GM18873 (cell line): ENCODE data around the gene SSX2IP.
"Not testable (repeated sequence)": the region's sequence is repeated elsewhere in the genome, so short reads cannot be mapped to it uniquely, and the experiment has no call there.

Source experiments
- ATAC-seq: cut with Tn5 transposase; IDR thresholded peaks from one replicate; pipeline ENCODE4 v1.9.1; 2021; ENCODE audit warnings: mild to moderate bottlenecking, moderate library complexity, moderate number of reproducible peaks; ENCODE audit not compliant: unreplicated experiment, low FRiP score

SSX2IP gene

DNA sequence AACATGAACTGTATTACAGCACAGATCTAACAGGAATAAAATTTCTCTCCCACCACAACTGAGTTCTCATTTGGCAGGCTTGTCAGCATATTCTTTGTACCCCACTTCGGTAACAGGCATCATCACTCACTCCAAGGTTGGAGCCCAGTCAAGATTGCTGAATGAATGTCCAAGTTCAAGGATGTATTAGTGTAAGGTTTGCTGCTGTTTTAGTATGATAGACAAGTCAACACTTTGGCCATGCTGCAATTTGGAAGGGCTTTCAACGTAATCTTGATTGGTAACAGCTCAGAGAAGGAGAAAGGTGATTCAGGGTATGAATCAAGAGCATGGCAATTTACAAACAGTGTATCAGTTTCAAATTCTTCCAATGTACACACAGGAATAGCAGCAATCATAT is 6.8 kb downstream of the SSX2IP start:
- no peak for ATAC-seq

DNA sequence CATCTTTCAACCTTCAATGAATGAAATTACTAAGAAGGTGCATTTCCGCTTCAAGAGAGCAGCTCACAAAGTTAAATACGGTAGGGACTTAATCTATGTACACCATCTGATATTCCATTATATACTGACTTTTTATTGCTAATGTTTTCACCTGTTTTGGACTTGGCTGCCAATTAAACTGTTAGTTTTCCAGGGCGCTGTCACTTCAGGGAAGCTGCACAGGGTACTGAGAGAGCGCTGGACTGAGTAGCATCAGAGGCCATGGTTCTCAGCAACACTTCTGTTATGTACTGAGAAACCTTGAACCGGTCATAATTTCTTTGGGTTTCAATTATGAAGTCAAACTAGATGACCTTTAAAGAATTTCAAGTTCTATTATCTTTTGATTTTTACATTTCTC is 8.2 kb downstream of the SSX2IP start:
- no peak for ATAC-seq

DNA sequence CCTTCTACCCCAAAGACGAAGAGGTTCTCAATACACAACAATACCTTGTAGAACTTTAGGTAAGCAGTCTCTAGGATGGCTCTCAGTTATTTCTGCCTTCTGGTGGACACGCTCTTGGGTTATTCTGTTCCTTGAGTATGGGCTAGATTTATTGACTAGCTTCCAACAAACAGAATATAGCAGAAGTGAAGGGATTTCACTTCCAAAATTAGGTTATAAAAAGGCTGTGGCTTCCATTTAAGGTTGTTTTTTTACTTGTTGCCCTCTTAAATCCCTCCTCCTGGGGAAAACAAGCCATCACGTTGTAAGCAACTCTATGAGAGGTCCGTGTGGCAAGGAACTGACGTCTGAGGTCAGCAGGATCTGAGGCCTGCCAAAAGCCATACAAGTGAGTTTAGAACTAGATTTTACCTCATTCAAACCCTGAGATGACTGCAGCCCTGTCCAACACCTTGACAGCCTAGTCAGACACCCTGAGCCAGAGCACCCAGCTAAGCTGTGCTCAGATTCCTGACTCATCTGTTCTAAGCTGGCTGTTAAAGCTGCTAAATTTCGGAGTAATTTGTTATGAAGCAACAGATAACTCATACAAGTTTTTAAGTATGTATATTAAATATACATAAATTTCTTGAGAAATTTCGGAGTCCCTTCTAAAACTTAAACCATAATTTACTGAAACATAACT is 12.7 kb downstream of the SSX2IP start:
- ATAC-seq: no peak

DNA sequence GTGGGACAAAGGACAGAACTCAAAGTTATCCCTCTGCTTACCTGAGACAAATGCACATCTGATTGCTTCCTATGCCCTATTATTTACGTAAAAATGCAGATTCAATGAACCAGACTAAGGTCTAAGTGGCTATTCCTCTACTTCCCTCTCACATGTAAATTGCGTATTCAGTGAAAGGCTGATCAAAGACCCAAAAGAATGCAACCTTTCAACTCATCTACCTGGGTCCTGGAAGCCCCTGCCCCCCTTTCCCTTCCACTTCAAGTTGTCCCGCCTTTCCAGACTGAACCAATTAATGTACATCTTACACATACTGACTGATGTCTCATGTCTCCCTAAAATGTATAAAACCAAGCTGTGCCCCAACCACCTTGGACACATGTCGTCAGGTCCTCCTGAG is 14.6 kb downstream of the SSX2IP start:
- no peak for ATAC-seq

DNA sequence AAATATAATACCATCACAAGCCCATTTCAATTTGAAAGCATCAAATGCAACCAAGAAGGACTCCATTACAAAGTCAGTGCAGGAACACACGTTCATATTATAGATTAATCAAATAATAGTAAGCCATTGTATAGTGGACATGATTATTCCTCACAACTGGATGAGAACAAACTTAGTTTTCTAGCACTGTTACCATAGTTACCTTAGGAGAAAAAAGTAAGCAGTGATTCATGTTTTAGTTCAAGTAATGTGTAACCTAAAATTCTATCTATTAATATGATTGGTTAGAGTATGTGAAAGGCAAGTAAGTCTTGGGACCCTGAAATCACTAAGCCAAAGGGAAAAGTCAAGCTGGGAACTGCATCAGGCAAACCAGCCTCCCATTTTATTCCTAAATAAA is 15.2 kb downstream of the SSX2IP start:
- no peak for ATAC-seq

DNA sequence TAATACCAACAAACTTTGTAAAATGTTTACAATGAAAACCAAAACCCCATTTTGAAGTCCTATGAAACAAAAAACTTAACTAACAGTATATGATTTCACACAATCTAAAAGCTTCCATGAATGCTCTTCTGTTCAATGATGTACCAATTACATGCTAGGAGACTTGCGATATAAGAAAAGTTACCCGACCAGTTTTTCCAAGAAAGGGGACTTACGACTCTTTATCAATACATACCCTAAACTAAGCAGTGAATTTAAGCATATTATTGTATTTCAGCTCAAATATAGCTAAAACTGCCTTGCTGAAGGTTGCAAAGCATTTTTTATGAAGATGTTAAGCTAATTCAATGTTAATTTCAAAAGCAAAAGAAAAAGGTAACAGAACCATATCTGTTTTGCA is 15.6 kb downstream of the SSX2IP start:
- no peak for ATAC-seq

DNA sequence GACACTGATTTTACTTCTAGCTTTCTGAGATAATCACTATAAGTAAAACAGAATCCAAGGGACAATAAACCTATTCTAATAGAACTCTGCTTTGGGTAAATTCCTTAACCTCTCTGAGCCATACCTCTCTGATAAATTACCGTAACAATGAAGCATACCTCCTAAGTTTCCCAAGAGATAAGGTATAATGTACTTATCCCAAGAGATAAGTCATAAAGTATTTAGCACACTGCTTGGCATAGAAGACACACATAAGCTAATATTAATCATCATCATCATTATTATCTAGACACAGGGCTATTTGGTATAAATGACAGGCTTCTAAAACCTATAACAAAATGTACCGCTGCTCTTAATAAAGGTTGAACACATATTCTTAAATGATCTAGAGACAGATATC is 16.2 kb downstream of the SSX2IP start:
- ATAC-seq: no peak

DNA sequence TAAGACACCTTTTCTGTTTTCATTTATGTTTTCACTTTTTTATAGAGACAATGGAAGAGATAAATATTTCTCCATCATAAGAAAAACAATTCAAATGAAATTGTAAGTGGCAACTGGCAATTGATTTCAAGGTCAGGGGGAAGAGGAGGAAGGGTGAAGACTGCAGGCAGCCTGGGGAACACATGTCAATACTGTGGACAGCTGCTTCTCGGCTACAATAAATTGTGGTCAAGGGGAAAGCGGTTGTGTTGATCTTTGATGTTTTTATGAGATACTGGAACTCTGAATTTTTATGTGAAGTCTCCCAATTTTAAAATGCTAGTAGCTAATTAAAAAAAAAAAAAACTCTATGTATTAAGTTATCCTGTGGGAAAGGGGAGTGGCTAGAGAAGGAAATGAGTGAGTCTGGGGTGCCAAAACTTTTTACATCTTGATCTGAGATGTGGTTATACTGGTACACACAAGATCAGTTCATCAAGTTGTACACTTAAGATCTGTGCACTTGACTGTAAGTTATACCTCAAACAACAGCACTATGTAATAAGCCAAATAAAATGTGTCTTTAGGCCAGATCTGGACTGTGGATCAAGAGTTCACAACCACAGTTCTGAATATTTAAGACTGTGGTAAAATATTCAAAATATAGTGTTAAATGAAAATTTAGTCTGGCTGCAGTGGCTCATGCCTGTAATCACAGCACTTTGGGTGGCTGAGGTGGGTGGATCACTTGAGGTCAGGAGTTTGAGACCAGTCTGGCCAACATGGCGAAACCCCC is 18.0 kb downstream of the SSX2IP start:
- ATAC-seq: no peak

DNA sequence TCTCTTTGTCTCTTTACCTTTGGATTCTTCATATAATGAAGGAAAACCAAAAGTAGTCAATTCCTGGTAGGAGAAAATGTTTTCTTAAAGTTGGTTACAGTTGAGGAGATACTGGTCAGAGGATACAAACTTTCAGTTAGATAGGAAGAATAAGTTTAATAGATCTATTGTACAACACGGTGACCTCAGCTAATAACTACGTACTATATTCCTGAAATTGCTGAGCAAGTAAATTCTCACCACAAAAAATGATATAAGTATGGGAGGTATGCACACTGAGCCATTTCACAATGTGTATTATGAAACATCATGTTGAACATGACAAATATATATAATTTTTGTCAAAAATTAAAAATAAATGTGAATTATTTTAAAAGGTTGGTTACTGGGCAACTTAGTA is 20.4 kb downstream of the SSX2IP start:
- no peak for ATAC-seq

DNA sequence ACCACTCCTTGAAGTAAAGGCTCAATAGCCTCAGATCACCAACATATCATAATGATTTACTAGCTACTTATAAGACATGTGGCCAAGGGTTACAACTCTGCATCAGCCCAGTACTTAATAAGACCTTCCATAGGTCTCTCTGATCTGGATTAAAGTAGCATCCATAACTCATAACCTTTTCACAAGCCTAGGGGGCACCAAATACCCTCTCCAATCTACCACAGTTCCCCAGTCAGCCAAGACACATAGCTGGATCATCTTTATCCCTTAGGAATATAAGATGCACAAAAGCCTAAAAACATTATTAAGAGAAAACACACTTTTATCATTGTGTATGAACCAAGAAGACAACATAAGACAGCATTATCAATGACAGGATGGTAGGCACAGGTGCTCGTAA is 22.1 kb downstream of the SSX2IP start:
- no peak for ATAC-seq

DNA sequence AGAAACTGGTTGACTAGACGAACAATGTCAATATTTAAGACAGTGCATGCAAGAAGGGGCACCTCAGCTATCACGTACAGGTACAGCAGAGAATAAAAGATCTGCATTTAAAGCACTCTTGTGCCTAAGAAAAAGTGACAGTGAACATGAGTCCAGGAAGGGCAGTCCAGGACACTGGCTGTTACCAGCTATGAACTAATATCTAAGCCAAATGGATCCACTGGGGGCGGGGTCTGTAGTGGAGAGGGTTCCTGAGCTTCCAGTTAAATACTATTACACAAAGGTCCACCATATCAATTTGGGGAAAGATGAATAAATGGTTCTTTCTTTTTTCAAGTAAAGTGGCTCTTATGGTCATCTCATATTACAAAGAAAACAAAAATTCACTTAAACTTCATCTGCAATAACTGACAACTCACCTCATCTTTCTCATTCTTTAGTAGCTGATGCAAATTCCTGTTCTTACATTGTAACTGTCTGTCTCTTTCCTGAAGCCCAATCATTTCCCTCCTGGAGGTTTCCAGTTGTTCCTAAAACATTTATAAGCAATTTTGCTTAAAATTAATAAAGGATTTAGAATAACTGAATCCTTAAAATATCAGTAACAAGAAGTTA is 24.5 kb downstream of the SSX2IP start:
- no peak for ATAC-seq

DNA sequence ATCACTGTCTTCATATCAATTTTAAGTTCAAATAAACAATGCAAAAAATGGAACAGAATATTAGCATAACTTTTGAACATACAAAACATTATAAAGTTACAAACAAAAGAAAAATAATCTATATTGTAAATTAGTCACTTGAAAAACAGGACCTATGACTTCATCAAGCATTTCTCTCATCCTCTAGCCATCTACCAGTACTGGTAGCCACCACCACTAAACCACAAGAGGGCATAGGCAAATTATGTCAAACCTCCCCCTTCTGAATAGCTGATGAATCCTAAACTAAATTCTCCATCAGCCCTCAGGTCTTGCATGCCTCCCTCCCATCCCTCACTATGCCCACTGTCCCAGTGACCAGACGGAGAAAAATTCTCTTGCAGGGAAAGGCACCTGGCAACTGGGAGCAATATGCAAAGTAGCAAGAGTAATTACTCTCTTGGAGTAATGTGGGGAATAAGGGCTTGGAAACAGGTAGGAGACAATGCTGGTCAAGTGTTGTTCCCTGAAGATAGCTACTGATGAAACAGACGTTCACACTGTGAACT is 37.1 kb downstream of the SSX2IP start:
- ATAC-seq: no peak

DNA sequence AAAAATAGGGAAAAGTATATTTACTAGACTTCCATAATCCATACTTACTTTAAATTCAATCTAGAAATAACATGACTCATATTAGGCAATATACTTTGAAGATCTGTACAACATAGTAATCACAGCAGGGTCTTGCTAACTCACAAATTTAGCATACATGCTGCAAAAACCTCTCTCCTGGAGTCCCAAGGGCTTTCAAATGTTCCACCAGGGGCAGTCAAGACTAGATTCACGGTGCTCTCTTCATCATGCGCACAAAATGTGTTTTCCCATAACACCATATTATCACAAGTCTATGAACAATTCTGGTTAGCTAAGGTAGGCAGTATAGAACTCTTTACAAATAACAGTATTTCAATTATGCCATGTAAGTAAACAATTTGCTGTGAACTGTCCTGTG is 45.8 kb downstream of the SSX2IP start:
- ATAC-seq: no peak

DNA sequence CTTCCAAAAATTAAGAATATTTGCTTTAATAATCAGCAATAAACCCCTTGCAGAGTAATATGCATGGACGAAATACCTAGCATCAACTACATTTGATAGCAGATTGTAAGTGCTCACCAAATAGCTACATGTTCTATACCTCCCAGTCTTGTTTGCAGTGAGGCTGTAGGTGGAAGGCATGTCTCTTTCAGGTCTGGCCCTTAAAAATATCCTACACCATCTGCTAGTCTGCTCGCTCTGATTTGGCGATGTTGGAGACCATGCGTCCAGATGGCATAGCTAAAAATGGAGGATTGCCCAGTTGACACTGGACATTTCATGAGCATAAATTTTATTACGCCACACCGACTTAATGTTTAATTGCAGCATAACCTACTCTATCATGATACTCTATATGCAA is 47.1 kb downstream of the SSX2IP start:
- no peak for ATAC-seq

DNA sequence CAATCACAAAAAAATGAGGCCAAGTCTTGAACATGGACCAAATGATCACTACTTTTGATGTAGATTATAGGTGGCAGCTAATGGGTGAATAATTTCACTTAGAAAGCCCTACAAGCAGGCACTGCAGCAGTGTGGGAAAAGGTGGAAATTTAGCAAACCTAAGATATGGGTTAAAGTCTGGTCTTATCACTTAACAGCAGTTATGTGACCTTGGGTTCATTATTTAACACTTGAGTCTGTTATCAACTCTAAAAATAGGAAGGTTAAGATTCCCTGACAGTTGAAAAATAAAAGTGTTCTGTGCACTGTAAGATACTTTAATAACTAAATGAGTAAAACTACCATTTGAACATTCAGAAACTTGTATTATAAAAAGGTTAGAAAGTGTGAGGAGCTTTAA is 47.5 kb downstream of the SSX2IP start:
- ATAC-seq: no peak

DNA sequence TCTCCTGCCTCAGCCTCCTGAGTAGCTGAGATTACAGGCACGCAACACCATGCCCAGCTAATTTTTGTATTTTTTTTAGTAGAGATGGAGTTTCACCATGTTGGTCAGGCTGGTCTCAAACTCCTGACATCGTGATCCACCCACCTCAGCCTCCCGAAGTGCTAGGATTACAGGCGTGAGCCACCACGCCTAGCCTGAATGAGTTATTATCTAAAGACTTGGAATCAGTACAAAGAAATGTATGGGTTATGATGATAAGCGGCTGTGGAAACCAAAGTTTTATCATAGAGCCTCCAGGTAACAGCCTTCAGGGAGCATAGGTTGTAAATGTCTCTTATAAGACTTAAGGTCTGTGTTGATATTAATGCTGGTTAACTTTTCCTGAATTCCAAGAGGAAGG is 50.5 kb downstream of the SSX2IP start:
- ATAC-seq: not testable (repeated sequence)

DNA sequence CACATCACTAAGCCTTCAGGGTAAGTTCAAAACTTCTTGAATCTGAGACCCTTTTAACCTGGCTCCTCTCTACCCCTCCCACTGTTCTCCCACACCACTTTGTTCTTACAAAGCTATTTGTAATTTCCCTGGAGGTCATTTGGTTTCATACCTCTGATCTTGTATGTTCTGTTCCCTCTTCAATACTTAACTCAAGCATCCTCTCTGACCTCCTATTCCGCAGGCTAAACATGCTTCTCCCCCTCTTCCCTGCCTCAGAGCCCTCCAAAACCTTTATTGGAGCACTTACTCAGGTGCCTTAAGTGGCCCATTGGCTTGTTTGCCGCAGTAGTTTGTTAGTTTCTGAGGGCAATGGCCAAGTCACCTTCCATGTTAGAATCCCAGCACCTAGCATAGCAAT is 54.8 kb downstream of the SSX2IP start:
- no peak for ATAC-seq

DNA sequence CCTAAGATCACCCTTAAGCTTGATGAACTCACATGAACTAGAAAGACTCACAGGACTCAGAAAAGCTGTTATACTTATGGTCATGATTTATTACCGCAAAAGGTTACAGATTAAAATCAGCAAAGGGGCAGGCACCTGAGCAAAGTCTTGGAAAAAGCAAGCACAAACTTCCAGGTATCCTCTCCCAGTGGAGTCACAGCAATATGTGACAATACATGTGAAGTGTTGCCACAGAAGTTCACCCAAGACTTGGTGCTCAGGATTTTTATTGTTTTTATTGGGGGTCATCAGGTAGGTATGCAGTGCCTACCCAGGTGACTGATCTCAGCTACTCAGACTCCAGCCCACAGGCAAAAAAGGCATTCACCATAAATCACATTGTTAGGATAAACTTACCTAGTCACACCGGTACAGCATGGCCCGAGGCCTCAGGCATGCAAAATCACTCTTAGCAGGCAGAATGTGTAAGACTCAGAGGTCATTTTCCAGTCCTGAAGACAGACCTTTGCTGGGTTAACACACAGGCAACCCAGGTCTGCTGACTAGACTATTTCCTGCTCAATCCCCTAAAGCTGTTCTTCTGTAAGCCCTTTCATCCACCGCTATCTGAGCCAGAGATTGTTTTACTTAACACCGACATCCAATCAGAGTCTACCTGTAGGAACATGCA is 55.6 kb downstream of the SSX2IP start:
- no peak for ATAC-seq

DNA sequence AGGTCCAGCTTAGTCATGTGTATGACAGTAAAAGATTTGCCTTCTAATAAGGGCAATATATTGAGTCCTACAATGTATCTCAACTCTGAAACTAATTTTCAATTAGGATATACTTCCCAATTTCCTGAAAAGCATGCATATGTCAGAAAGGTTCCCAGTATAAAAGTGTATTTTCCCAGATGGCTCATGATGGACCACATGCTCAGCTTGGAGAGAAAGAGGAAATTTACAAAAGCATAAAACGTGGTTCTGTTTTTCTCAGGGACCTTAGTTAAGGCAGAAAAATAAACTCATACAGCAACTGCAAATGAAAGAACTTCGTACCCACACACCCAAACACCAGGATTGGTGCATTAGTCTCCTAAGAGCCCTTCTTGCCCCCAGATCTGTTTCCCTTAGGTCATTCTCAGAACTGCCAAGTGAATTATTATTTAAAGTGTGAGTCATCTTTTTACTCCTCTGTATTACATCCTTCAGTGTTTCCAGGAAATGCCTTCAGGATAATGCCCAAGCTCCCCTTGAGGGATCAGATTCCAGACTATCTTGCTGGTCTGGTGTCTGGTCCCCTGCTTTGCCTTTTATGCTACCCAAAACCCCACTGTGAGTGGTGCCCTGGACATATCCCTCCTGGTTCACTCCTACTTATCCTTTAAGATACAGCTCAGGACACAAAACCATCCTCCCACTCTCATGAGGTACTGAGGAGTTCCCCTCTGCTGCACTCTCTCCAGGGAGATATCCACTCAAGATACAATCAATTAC is 57.4 kb downstream of the SSX2IP start:
- ATAC-seq: peak; percentile 57

DNA sequence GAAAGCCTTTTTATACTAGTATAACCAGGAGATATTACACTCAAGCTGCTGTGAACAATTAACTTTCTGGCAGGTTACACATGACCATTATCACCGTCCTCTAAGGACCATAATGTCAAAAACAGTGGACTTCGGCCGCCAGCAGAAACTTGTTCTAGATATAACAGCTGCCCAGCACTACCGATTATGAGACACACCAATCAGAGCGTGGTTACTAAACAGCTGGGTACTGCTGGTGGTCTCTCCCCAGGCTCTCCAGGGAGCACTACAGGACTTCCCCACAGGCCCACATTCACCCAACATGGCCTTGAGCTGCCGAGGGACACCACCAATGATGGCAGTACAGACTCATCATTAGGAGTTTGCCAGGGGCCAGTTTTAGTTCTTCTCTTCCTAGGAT is 58.1 kb downstream of the SSX2IP start:
- no peak for ATAC-seq
